PC-3 (cell line): ENCODE results near the gene RABGGTA. TPM values are rescaled to one million over a fixed set of nuclear protein-coding genes. Genes with fewer than 3 reads are reported as not detected.
"Not testable (repeated sequence)": the region's sequence is repeated elsewhere in the genome, so short reads cannot be mapped to it uniquely, and the experiment has no call there.

Experiments used
- ATAC-seq: fragments of 200-7000 bp; cut with Tn5 transposase; 2 replicates; pipeline ENCODE4 v1.9.1; 2020; ENCODE audit warnings: mild to moderate bottlenecking, moderate library complexity
- BruUV-seq: library from RNA; stranded (reverse); fragments of 400-500 nt; replicated peaks from 2 replicates; lab custom pipeline; 2021; lab: Mats Ljungman, UMichigan
- CTCF ChIA-PET: fragments of 300-600 bp; sonication (Branson Sonifier 250); formaldehyde crosslinking; loops from one replicate; lab custom pipeline; 2022; ENCODE audit warnings: antibody characterized with exemption; lab: Charles Lee
- POLR2A ChIA-PET: fragments of 300-600 bp; sonication (Branson Sonifier 250); formaldehyde crosslinking; loops from one replicate; lab custom pipeline; 2022; ENCODE audit warnings: antibody characterized with exemption; ENCODE audit not compliant: unreplicated experiment; lab: Charles Lee
- DNase-seq: peaks from one replicate; pipeline ENCODE4 v3.0.0-alpha.2; 2015
- H2AFZ ChIP-seq: fragments of 300-600 bp; sonication (generic); 2 replicates; pipeline ENCODE4 v1.6.0; 2016; ENCODE audit warnings: antibody characterized with exemption, low read length
- H3F3A ChIP-seq: fragments of 300-600 bp; sonication (generic); one replicate; pipeline ENCODE4 v1.6.0; 2017; ENCODE audit warnings: antibody characterized with exemption, low read length, control low read depth, mild to moderate bottlenecking; ENCODE audit not compliant: unreplicated experiment
- H3K27ac ChIP-seq: fragments of 300-600 bp; sonication (generic); 2 replicates; pipeline ENCODE4 v1.5.1; 2016; ENCODE audit warnings: mild to moderate bottlenecking, low read length
- H3K27me3 ChIP-seq: fragments of 300-600 bp; sonication (generic); 2 replicates; pipeline ENCODE4 v1.6.1; 2016; ENCODE audit warnings: low read length, mixed read lengths
- H3K36me3 ChIP-seq: fragments of 300-600 bp; sonication (generic); 2 replicates; pipeline ENCODE4 v1.6.1; 2016; ENCODE audit warnings: low read depth, mixed run types, low read length, mixed read lengths
- H3K4me1 ChIP-seq: fragments of 300-600 bp; sonication (generic); 2 replicates; pipeline ENCODE4 v1.5.1; 2016; ENCODE audit warnings: low read length; ENCODE audit not compliant: insufficient read depth
- H3K4me2 ChIP-seq: fragments of 300-600 bp; sonication (generic); 2 replicates; pipeline ENCODE4 v1.6.0; 2016; ENCODE audit warnings: low read length
- H3K4me3 ChIP-seq: fragments of 300-600 bp; sonication (generic); 2 replicates; pipeline ENCODE4 v1.5.1; 2016; ENCODE audit warnings: mild to moderate bottlenecking, low read length, mixed read lengths
- H3K79me2 ChIP-seq: fragments of 300-600 bp; sonication (generic); 2 replicates; pipeline ENCODE4 v1.6.1; 2017; ENCODE audit warnings: low read length, mixed read lengths
- H3K9ac ChIP-seq: fragments of 300-600 bp; sonication (generic); 2 replicates; pipeline ENCODE4 v1.6.0; 2016; ENCODE audit warnings: mild to moderate bottlenecking, low read length
- H3K9me2 ChIP-seq: fragments of 300-600 bp; sonication (generic); replicated peaks from 2 replicates; pipeline ENCODE4 v1.6.1; 2016; ENCODE audit warnings: mixed run types, low read length, mixed read lengths
- H3K9me3 ChIP-seq: fragments of 300-600 bp; sonication (generic); 2 replicates; pipeline ENCODE4 v1.6.1; 2016; ENCODE audit warnings: low read length, mixed read lengths
- H4K20me1 ChIP-seq: fragments of 300-600 bp; sonication (generic); 2 replicates; pipeline ENCODE4 v1.6.1; 2016; ENCODE audit warnings: low read length, mixed read lengths
- CTCF ChIP-seq: fragments of 300-600 bp; sonication (generic); conservative IDR thresholded peaks from 2 replicates; pipeline ENCODE4 v1.5.1; 2017; ENCODE audit warnings: antibody characterized with exemption, low read depth, mild to moderate bottlenecking, low read length
- EZH2 ChIP-seq: fragments of 300-600 bp; sonication (generic); IDR thresholded peaks from one replicate; pipeline ENCODE4 v1.6.1; 2017; ENCODE audit warnings: antibody characterized with exemption, mild to moderate bottlenecking, low read length; ENCODE audit not compliant: unreplicated experiment
- EZH2phosphoT487 ChIP-seq: fragments of 300-600 bp; sonication (generic); IDR thresholded peaks from 2 replicates; pipeline ENCODE4 v1.6.1; 2018; ENCODE audit warnings: mild to moderate bottlenecking, antibody characterized with exemption, low read length, borderline replicate concordance
- intact Hi-C: fragments of 100-400 bp; cut with micrococcal nuclease; formaldehyde crosslinking; loops from 2 replicates; pipeline ENCODE4 v1.9.0; 2023
- total RNA-seq: library from RNA; depleted of rRNA; stranded (reverse); fragments of >200 nt; gene quantifications from 2 replicates; pipeline ENCODE4 v1.2.3, GENCODE V29; 2014

Gene RABGGTA
- total RNA-seq, 1 experiment from 2014 or later = 39.2 TPM

- intact Hi-C loops = loop anchor here (5.0 kb wide), 1 partner anchor 78 kb away; the partner anchor contains the start of genes DHRS1 and NOP9
- no TSS peak for BruUV-seq
- DNase-seq = no peak
- peaks cover 6% of the 10 kb centered on the region; the same call in 1 of the 2 replicates for H3K36me3 ChIP-seq
- ATAC-seq = no peak
- no peaks in the 10 kb centered on the region for H3K27me3 ChIP-seq
- no peak overlapping the region for H3K4me2 ChIP-seq
- CTCF ChIA-PET = no interaction called here
- no peak overlapping the region for H3K9ac ChIP-seq
- H4K20me1 ChIP-seq = no peaks in the 10 kb centered on the region
- peaks cover 5% of the 10 kb centered on the region for H3F3A ChIP-seq
- no peaks in the 10 kb centered on the region for H3K9me2 ChIP-seq
- H3K4me3 ChIP-seq = no peak overlapping the region
- peaks cover 5% of the 10 kb centered on the region for H3K4me1 ChIP-seq
- H3K9me3 ChIP-seq = no peaks in the 10 kb centered on the region
- peaks cover 41% of the 10 kb centered on the region for H3K79me2 ChIP-seq
- H2AFZ ChIP-seq = no peak overlapping the region
- no peak overlapping the region for H3K27ac ChIP-seq
- POLR2A ChIA-PET = no interaction called here
- no peak for TF ChIP-seq CTCF
- no peak for TF ChIP-seq EZH2phosphoT487
- no peak for TF ChIP-seq EZH2
Observed at GRCh38 chr14:24219521-24219920, 51.9 kb downstream of the RABGGTA start.

- H3K4me2 ChIP-seq = no peak overlapping the region
- no peak overlapping the region for H3K9ac ChIP-seq
- intact Hi-C loops = loop anchor here (5.0 kb wide), 1 partner anchor 78 kb away; the partner anchor contains the start of genes DHRS1 and NOP9
- TF ChIP-seq EZH2 (no peak), CTCF (no peak), EZH2phosphoT487 (no peak)
- peaks cover 6% of the 10 kb centered on the region; the same call in 1 of the 2 replicates for H3K36me3 ChIP-seq
- no peaks in the 10 kb centered on the region for H3K27me3 ChIP-seq
- no peaks in the 10 kb centered on the region for H3K9me2 ChIP-seq
- BruUV-seq = no TSS peak
- H3K4me1 ChIP-seq = peaks cover 4% of the 10 kb centered on the region; the same call in 1 of the 2 replicates
- DNase-seq = no peak
- H3K9me3 ChIP-seq = no peaks in the 10 kb centered on the region
- H3K79me2 ChIP-seq = peaks cover 37% of the 10 kb centered on the region
- no peak overlapping the region for H3K27ac ChIP-seq
- H3F3A ChIP-seq = peaks cover 5% of the 10 kb centered on the region
- no peaks in the 10 kb centered on the region for H4K20me1 ChIP-seq
- CTCF ChIA-PET = no interaction called here
- no peak for ATAC-seq
- no peak overlapping the region for H3K4me3 ChIP-seq
- POLR2A ChIA-PET = no interaction called here
- no peak overlapping the region for H2AFZ ChIP-seq
Observed at GRCh38 chr14:24219080-24219479, 52.3 kb downstream of the RABGGTA start.

GRCh38 chr14:24216876-24217275, 54.5 kb downstream of the RABGGTA start:
- H3K36me3 ChIP-seq, H2AFZ ChIP-seq, H3K9me2 ChIP-seq, H3K4me3 ChIP-seq, H3K27me3 ChIP-seq, CTCF ChIA-PET, DNase-seq, POLR2A ChIA-PET, H3K9ac ChIP-seq, H4K20me1 ChIP-seq, H3F3A ChIP-seq, H3K27ac ChIP-seq, H3K9me3 ChIP-seq, H3K4me2 ChIP-seq, BruUV-seq, ATAC-seq: not testable (repeated sequence)
- intact Hi-C loops = loop anchor here (2.0 to 5.0 kb wide), 2 partner anchors 16 to 80 kb away; partner anchors contain the start of genes DHRS1, GMPR2, NEDD8 and NOP9
- H3K4me1 ChIP-seq = peaks cover 11% of the 10 kb centered on the region
- H3K79me2 ChIP-seq = peaks cover 30% of the 10 kb centered on the region
